Breast epithelium (tissue), 3 donors: Measurements from ENCODE around the gene PIM2.

Experiments
- CTCF ChIP-seq, 3 donors: fragments of 450-650 bp; IDR thresholded peaks; one replicate each; pipeline ENCODE4 v1.5.1; 2016 to 2017; ENCODE audit warnings: antibody characterized with exemption in 3 of 3, mild to moderate bottlenecking in 3 of 3, moderate library complexity in 3 of 3
- POLR2AphosphoS5 ChIP-seq, 3 donors: sonication (generic); formaldehyde crosslinking; IDR thresholded peaks; one replicate each; pipeline ENCODE4 v1.6.1; 2017; ENCODE audit warnings: antibody characterized with exemption in 3 of 3

- TF ChIP-seq CTCF (IDR thresholded peaks at IDR 0.05) (no peak), POLR2AphosphoS5 (IDR thresholded peaks at IDR 0.05) (no peak)
Measured at GRCh38 chrX:48904626-48905025, 14.2 kb downstream of the PIM2 start.
